ENCODE results near the gene CTBS.

CTBS gene, protein sequence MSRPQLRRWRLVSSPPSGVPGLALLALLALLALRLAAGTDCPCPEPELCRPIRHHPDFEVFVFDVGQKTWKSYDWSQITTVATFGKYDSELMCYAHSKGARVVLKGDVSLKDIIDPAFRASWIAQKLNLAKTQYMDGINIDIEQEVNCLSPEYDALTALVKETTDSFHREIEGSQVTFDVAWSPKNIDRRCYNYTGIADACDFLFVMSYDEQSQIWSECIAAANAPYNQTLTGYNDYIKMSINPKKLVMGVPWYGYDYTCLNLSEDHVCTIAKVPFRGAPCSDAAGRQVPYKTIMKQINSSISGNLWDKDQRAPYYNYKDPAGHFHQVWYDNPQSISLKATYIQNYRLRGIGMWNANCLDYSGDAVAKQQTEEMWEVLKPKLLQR

GRCh38 chr1:84573967-84574842, at the start of gene CTBS:
Gene CTBS (minus strand): TSS chr1:84574440. CDS start chr1:84574415, 25 bp downstream.
- Histone ChIP-seq H3K4me3 (ENCODE audit: low read length) (peak within 1 kb of the TSS; percentile 95), H3K27me3 (ENCODE audit: control insufficient read depth, insufficient read depth, low read length) (no peaks in the 10 kb centered on the region), H3K4me1 (ENCODE audit: control insufficient read depth, insufficient read depth, low read length) (peaks cover 11% of the 10 kb centered on the region), H3K36me3 (ENCODE audit: control insufficient read depth, insufficient read depth, low read length) (no peaks in the 10 kb centered on the region), H3K9ac (ENCODE audit: low read length) (peak within 1 kb of the TSS; percentile 98), H3K9me3 (ENCODE audit: control insufficient read depth, low read length) (no peaks in the 10 kb centered on the region)

DNA sequence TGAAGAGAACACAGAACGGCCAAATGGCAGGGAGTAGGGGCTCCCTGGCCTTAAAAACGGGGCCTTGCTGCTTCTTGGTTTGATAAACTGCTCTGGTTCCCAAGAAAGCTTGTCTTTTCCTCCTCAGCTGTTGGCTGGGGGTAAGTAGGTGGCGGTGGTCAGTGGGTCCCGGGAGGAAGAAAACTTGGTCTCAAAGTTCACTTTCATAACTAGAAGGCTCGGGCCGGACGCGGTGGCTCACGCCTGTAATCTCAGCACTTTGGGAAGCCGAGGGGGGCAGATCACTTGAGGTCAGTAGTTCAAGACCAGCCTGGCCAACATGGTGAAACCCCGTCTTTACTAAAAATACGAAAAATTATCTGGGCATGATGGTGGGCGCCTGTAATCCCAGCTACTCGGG, 47.3 kb upstream of the CTBS start:
- Histone ChIP-seq H3K27me3 (ENCODE audit: control insufficient read depth, insufficient read depth, low read length) (no peaks in the 10 kb centered on the region), H3K9ac (ENCODE audit: low read length) (no peak overlapping the region)

GRCh38 chr1:84620720-84621313, 46.6 kb upstream of the CTBS start:
- Histone ChIP-seq H3K9ac (ENCODE audit: low read length) (peak overlapping the region; percentile 38), H3K4me3 (ENCODE audit: low read length) (peak overlapping the region; percentile 55)

More for the DNA sequence above, 47.3 kb upstream of the CTBS start:
- no peaks in the 10 kb centered on the region for H3K4me1 ChIP-seq (ENCODE audit: control insufficient read depth, insufficient read depth, low read length)
- no peaks in the 10 kb centered on the region for H3K36me3 ChIP-seq (ENCODE audit: control insufficient read depth, insufficient read depth, low read length)
- H3K4me3 ChIP-seq (ENCODE audit: low read length) = no peak overlapping the region
- H3K9me3 ChIP-seq (ENCODE audit: control insufficient read depth, low read length) = no peaks in the 10 kb centered on the region

GRCh38 chr1:84619383-84620102, 45.3 kb upstream of the CTBS start:
- no peaks in the 10 kb centered on the region for H3K27me3 ChIP-seq (ENCODE audit: control insufficient read depth, insufficient read depth, low read length)
- no peak overlapping the region for H3K4me3 ChIP-seq (ENCODE audit: low read length)
- H3K9ac ChIP-seq (ENCODE audit: low read length) = no peak overlapping the region
- H3K36me3 ChIP-seq (ENCODE audit: control insufficient read depth, insufficient read depth, low read length) = no peaks in the 10 kb centered on the region
- no peaks in the 10 kb centered on the region for H3K4me1 ChIP-seq (ENCODE audit: control insufficient read depth, insufficient read depth, low read length)
- H3K9me3 ChIP-seq (ENCODE audit: control insufficient read depth, low read length) = no peaks in the 10 kb centered on the region

More at GRCh38 chr1:84620720-84621313, 46.6 kb upstream of the CTBS start:
- Histone ChIP-seq H3K27me3 (ENCODE audit: control insufficient read depth, insufficient read depth, low read length) (no peaks in the 10 kb centered on the region), H3K9me3 (ENCODE audit: control insufficient read depth, low read length) (no peaks in the 10 kb centered on the region), H3K4me1 (ENCODE audit: control insufficient read depth, insufficient read depth, low read length) (no peaks in the 10 kb centered on the region), H3K36me3 (ENCODE audit: control insufficient read depth, insufficient read depth, low read length) (no peaks in the 10 kb centered on the region)

DNA sequence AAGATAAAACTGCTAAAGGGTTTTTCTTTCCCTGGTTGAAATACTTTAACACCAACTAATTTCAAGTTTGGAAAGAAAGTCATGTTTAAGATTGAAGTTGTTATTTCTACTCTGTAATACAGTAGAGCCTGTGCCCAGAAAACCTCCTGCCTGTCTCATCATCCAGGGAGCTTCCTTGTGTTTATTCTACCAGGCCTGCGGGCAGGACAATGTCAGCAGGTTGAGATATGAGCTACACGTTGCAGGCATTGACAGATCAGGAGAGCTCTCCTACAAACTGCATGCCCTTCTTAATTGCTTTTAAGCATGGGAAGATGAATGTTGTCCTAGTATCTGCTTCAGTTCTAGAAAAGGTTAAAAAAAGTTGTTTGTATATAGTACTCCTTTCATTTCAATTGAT, 43.1 kb upstream of the CTBS start:
- Histone ChIP-seq H3K27me3 (ENCODE audit: control insufficient read depth, insufficient read depth, low read length) (no peaks in the 10 kb centered on the region), H3K4me1 (ENCODE audit: control insufficient read depth, insufficient read depth, low read length) (no peaks in the 10 kb centered on the region), H3K4me3 (ENCODE audit: low read length) (no peak overlapping the region), H3K36me3 (ENCODE audit: control insufficient read depth, insufficient read depth, low read length) (no peaks in the 10 kb centered on the region), H3K9ac (ENCODE audit: low read length) (no peak overlapping the region), H3K9me3 (ENCODE audit: control insufficient read depth, low read length) (no peaks in the 10 kb centered on the region)

- H3K27me3 ChIP-seq (ENCODE audit: control insufficient read depth, insufficient read depth, low read length) = no peaks in the 10 kb centered on the region
- no peak overlapping the region for H3K9ac ChIP-seq (ENCODE audit: low read length)
- no peaks in the 10 kb centered on the region for H3K9me3 ChIP-seq (ENCODE audit: control insufficient read depth, low read length)
- H3K36me3 ChIP-seq (ENCODE audit: control insufficient read depth, insufficient read depth, low read length) = no peaks in the 10 kb centered on the region
- no peak overlapping the region for H3K4me3 ChIP-seq (ENCODE audit: low read length)
- no peaks in the 10 kb centered on the region for H3K4me1 ChIP-seq (ENCODE audit: control insufficient read depth, insufficient read depth, low read length)
Measured at GRCh38 chr1:84615790-84616189, 41.5 kb upstream of the CTBS start.

DNA sequence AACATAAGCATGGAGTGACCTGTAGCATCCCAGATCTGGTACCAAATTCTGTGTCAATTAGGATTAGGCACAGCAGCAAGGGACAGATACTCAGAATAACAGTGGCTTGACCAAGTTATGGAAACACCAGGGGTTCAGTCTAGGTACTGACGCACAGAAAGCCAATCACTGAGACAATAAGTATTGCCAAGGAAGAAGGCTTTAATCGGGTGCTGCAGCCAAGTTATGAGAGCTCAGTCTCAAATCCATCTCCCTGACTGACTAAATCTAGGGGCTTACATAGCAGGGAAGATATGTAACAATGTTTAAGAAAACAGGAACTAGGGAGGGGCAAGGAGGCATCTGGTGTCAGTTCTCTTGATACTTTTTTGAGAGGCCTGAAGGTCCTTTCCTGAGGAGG, 39.6 kb upstream of the CTBS start:
- Histone ChIP-seq H3K9ac (ENCODE audit: low read length) (no peak overlapping the region), H3K27me3 (ENCODE audit: control insufficient read depth, insufficient read depth, low read length) (no peaks in the 10 kb centered on the region)

GRCh38 chr1:84613026-84613425, 38.8 kb upstream of the CTBS start:
- Histone ChIP-seq H3K4me3 (ENCODE audit: low read length) (no peak overlapping the region), H3K9me3 (ENCODE audit: control insufficient read depth, low read length) (no peaks in the 10 kb centered on the region), H3K9ac (ENCODE audit: low read length) (no peak overlapping the region), H3K36me3 (ENCODE audit: control insufficient read depth, insufficient read depth, low read length) (no peaks in the 10 kb centered on the region), H3K27me3 (ENCODE audit: control insufficient read depth, insufficient read depth, low read length) (no peaks in the 10 kb centered on the region), H3K4me1 (ENCODE audit: control insufficient read depth, insufficient read depth, low read length) (no peaks in the 10 kb centered on the region)

More for the DNA sequence above, 39.6 kb upstream of the CTBS start:
- no peaks in the 10 kb centered on the region for H3K9me3 ChIP-seq (ENCODE audit: control insufficient read depth, low read length)
- H3K4me3 ChIP-seq (ENCODE audit: low read length) = no peak overlapping the region
- no peaks in the 10 kb centered on the region for H3K36me3 ChIP-seq (ENCODE audit: control insufficient read depth, insufficient read depth, low read length)
- H3K4me1 ChIP-seq (ENCODE audit: control insufficient read depth, insufficient read depth, low read length) = no peaks in the 10 kb centered on the region

GRCh38 chr1:84611796-84612195, 37.6 kb upstream of the CTBS start:
- H3K4me3 ChIP-seq (ENCODE audit: low read length) = no peak overlapping the region
- H3K27me3 ChIP-seq (ENCODE audit: control insufficient read depth, insufficient read depth, low read length) = no peaks in the 10 kb centered on the region
- no peaks in the 10 kb centered on the region for H3K4me1 ChIP-seq (ENCODE audit: control insufficient read depth, insufficient read depth, low read length)
- H3K9ac ChIP-seq (ENCODE audit: low read length) = no peak overlapping the region
- no peaks in the 10 kb centered on the region for H3K9me3 ChIP-seq (ENCODE audit: control insufficient read depth, low read length)
- H3K36me3 ChIP-seq (ENCODE audit: control insufficient read depth, insufficient read depth, low read length) = no peaks in the 10 kb centered on the region

- H3K36me3 ChIP-seq (ENCODE audit: control insufficient read depth, insufficient read depth, low read length) = no peaks in the 10 kb centered on the region
- H3K9me3 ChIP-seq (ENCODE audit: control insufficient read depth, low read length) = no peaks in the 10 kb centered on the region
Measured at GRCh38 chr1:84611091-84611490, 36.9 kb upstream of the CTBS start.

DNA sequence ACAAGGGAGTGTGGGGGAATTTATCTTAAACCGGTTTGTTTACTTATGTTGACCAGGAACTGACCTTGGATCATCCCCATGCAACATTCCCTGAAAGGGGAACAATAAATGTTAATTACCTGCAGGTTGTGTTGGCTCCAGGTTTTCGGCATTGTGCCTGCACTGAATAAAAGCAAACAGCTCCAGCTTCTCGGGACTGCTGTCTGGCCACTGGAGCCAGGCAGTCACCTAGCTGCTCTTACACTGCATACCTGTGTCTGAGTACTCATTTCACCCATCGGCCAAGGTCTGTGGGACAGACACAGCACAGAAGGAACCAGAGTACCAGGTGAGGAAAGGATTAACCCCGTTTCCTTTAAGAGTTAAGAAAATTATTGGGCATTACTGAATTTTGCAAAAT, 32.7 kb upstream of the CTBS start:
- H3K4me3 ChIP-seq (ENCODE audit: low read length) = no peak overlapping the region
- no peaks in the 10 kb centered on the region for H3K36me3 ChIP-seq (ENCODE audit: control insufficient read depth, insufficient read depth, low read length)
- H3K4me1 ChIP-seq (ENCODE audit: control insufficient read depth, insufficient read depth, low read length) = no peaks in the 10 kb centered on the region
- no peaks in the 10 kb centered on the region for H3K27me3 ChIP-seq (ENCODE audit: control insufficient read depth, insufficient read depth, low read length)
- H3K9me3 ChIP-seq (ENCODE audit: control insufficient read depth, low read length) = no peaks in the 10 kb centered on the region
- H3K9ac ChIP-seq (ENCODE audit: low read length) = no peak overlapping the region

More at GRCh38 chr1:84611091-84611490, 36.9 kb upstream of the CTBS start:
- H3K4me1 ChIP-seq (ENCODE audit: control insufficient read depth, insufficient read depth, low read length) = no peaks in the 10 kb centered on the region
- no peak overlapping the region for H3K9ac ChIP-seq (ENCODE audit: low read length)
- no peaks in the 10 kb centered on the region for H3K27me3 ChIP-seq (ENCODE audit: control insufficient read depth, insufficient read depth, low read length)
- H3K4me3 ChIP-seq (ENCODE audit: low read length) = no peak overlapping the region
